COLO668 (cell line): Measurements from ENCODE around the gene NDUFS7.

Experiments used
- DNase-seq: peaks from one replicate; lab custom pipeline; 2025; ENCODE audit not compliant: unreplicated experiment; lab: John Stamatoyannopoulos, UW

NDUFS7 gene

DNA sequence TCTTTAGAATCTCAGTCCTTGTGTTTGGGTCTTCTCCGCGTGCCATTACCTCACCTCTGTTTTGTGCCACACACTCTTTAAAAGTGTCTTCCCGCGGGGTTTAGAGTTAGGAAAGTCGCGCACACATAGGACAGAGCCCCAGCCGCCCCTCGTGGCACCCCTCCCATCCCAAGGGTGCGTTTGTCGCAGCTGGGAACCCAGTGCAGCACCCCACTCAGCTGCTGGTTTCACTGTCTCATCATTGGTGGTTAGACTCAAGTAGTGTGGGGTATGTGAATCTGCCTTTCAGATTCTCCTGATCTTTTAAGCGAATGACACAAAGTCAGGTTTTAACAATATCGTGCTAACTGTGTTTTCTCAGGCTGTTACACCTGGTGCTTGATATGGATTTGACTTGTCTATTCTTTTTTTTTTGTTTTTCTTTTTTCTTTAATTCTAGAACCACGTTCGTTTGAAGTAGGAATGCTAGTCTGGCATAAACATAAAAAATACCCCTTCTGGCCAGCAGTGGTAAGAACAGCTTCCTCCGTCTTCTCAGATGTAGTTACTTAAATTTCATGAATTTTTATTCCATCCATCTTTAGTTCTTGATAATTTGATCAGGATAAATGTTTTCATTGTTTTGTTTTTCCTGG, 19.5 kb upstream of the NDUFS7 start:
- DNase-seq: no peak

DNA sequence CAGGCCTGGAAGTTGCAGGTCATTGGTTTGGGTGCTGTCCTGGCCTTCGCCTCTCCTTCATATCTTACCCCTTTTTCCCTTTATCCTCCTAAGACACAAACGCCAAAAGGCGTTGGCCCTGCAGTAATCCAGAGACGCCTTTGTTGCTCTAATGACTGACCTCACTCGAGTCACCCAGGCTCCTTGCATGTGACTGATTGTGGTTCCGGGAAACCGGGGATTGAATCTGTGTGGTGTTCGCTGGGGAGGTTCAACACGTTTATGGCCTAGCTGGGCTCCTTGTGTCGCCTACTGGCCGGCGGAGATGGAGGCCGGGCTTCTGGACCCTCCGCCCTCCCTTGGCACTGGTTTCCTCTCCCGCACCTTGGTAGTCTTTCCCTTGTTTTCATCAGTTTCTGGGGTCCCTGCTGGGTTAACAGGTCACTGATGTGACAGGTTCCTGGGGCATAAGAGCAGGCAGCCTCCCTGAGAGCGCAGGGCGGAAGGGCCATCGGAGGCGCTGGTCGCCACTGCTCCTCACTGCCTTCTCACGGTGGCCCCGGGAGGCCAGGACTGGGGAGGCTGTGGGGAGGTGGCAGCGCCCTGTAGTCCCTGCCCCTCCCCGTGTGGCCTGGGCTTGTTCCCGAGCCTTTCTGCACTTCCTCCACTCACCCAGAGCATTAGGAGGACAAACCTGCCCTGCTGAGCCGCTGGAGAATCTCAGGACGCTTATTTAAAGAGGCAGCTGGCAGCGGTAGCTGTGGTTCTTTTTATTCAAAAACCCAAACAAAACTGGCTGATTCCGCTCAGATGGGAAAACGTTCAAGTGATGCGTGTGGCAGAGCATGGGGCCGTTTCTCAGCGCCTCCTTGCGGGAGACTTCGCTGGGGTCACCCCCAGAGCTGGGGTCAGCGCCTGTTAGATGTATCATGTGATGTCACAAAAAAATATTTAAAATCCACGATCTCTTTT, 18.1 kb upstream of the NDUFS7 start:
- no peak for DNase-seq

DNA sequence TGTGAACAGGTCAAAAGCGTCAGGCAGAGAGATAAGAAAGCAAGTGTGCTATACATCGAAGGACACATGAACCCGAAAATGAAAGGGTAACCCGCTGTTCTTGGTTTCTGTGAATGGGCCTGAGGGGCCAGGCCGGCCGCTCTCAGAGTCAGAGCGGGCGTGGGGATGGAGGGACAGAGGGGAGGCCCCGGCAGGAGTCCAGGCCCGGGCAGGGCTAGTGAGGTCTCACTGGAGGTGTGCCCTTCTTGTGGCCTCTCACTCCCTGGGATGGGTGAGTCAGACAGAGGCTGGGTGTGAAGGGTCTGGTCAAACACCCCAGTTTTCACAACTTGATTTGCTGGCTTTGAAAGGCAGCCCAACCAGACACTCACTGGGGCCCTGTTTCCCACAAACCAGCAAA, 17.4 kb upstream of the NDUFS7 start:
- DNase-seq: no peak

DNA sequence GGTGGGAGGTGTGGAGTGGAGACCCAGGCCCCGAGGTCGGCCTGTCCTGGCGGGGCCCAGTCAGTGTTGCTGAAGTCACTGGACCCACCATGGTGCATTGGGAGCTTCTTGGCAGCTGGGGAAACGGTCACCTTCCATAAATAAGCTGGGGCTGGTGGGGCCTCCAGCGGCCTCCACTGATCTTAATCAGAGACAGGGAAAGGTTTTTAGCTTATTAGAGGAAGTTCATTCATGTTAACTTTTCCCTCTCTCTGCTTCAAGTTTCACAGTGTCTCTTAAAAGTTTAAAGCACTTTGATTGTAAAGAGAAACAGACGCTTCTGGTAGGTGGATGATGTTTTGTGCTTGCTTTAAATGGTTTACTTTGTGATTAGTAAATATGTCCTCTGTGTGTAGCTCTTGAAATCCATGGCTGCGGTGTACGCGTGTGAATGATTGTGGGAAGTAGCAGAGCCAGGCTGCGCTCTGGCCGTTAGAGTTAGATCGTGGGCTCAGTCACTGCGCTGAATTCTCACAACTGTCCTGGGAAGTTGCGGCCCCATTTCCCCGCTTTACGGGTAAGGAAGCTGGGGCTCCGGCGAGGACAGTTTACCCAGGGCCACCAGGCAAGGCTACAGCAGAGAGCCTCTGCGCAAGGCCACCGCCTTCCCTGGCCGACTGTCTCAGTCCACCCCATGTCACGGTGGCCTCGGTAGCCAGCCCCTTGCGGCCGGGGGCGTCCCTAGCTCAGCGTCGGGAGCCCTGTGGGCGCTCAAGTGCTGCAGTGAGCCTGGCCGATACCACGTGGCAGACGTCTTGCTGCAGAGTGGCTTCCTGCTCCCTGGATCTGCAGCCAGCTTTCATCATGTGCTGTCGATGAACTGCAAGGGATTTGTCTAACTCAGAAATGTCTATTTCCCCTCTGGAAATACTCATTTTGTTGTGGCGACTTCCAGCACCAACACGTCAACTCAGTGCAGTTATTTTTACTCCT, 16.5 kb upstream of the NDUFS7 start:
- DNase-seq: no peak

DNA sequence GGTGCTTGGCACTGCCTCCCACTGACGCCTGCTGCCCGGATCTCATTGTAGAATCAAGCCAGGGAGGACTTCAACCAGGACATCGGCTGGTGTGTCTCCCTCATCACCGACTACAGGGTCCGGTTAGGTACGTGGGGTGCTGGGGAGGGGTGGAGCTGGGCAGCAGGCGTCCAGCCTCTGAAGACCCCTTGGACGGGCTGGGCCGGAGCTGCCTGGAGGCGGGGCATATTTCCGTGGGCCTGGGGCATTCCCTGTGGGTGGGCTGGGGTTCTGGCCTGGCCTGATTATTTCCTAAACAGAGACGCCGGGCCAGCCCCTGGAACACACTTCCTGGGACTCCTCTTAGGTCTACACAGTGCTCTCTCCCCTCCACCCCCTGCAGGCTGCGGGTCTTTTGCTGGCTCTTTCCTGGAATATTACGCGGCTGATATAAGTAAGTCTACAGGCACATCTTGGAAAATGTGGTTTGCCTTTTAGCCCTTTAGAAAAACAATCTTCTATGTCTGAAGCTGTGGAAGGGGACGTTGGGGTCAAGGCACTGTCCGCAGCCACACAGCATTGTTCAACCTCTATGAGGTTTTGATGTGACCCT, 14.4 kb upstream of the NDUFS7 start:
- DNase-seq: no peak

DNA sequence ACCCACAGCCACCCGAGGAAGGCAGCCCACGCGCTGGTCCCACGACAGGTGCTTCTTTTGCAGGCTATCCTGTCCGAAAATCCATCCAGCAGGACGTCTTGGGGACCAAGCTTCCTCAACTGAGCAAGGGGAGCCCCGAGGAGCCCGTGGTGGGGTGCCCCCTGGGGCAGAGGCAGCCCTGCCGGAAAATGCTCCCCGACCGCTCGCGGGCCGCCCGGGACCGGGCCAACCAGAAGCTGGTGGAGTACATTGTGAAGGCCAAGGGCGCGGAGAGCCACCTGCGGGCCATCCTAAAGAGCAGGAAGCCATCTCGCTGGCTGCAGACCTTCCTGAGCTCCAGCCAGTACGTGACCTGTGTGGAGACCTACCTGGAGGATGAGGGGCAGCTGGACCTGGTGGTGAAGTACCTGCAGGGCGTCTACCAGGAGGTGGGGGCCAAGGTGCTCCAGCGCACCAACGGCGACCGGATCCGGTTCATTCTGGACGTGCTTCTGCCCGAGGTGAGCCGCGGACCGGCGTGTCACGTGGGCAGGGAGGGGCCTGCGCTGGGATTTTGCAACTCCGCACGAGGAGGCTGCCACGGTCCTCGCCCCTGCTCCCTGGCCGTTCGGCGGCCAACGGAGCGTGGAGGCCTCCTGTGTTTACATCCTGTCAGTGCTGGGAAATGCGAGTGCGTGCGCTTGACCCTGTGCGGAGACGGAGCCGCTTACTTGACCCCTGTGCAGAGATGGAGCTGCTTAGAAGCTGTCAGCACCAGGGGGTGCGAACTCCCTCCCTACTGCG, 12.9 kb upstream of the NDUFS7 start:
- DNase-seq: peak; percentile 88

DNA sequence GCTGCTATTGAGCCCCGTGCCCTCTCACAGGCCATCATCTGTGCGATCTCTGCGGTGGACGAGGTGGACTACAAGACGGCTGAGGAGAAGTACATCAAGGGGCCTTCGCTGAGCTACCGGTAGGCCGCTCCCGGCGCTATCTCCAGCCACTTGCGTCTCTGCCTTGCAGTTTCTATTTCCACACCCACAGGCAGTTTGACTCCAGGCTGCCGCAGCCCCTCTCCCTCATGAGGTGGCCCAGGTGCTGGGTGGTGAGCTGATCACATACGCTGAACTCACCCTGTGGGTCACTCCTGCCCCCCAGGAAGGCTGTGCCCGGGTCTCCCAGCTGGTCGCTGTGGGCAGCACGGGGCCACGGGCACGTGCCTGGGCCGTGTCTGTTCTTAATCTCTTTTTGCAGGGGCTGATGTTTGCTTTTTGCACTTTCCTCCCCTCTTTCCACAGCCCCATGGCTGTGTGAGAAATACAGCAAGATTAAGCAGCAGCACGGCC, 10.6 kb upstream of the NDUFS7 start:
- DNase-seq: no peak

DNA sequence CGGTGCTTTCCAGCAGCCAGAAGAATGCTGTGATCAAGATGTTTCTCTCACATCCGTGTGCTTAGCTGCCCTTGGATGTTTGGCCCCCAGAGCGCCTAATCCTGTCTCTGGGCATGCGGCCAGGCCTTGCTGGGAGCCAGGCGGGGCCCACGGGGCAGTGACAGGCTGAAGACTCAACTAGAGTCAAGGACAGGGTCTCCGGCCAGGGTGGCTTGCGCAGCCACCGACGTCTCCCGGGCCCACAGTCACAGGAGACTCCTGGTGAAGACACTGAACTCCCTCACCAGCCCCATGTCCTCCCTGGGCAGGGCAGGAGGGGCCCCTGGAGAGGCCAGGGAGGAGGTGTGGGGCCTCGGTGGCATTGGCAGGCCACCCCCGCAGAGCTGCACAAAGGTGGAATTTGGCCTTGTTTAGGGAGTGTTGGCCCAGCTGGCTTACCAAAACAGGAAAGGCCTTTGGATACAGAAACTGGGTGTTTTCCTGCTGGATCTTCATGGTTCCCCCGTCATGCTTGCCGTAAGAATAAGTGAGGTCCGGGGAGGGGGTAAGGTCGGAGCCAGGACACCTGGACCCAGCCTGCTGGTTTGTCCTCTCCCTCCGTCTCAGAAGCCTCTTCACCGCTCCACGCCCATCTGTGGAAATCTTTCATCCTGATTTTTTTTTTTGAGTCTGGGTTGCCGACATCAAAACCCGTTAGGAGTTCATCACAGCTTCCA, 10.0 kb upstream of the NDUFS7 start:
- DNase-seq: no peak

DNA sequence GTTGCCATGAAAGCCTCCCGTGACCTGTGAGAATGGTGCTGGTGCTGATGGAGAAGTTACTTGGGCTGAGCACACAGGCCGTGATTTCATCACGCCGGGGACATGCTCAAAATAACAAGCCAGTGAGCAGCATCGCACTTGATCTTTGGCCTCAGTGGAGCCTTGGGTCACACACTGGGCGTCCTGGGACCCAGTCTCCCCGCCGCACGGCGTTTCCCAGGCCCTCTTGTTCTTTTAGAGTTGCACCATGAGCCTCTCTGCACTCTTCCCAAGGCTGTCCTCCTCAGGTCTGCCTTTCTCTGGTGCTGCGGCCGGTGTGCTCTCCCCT, 9.5 kb upstream of the NDUFS7 start:
- DNase-seq: no peak

DNA sequence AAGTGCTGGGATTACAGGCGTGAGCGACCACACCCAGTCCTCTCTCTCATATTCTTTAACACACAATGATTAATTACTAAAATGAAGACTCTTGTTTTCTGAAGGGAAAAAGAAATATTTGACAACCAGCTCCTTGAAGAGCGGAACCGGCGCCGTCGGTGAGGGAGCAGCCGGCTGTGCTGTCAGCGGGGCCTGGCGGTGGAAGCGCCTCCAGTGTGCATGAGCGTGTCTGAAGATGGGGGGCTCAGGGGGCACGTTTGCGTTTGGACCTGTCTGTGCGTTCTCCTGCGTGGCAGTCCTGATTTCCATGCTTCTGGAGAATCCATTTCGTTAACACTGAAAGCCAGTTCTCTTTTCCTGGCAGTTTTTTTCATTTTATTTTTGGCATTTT, 7.3 kb upstream of the NDUFS7 start:
- no peak for DNase-seq

DNA sequence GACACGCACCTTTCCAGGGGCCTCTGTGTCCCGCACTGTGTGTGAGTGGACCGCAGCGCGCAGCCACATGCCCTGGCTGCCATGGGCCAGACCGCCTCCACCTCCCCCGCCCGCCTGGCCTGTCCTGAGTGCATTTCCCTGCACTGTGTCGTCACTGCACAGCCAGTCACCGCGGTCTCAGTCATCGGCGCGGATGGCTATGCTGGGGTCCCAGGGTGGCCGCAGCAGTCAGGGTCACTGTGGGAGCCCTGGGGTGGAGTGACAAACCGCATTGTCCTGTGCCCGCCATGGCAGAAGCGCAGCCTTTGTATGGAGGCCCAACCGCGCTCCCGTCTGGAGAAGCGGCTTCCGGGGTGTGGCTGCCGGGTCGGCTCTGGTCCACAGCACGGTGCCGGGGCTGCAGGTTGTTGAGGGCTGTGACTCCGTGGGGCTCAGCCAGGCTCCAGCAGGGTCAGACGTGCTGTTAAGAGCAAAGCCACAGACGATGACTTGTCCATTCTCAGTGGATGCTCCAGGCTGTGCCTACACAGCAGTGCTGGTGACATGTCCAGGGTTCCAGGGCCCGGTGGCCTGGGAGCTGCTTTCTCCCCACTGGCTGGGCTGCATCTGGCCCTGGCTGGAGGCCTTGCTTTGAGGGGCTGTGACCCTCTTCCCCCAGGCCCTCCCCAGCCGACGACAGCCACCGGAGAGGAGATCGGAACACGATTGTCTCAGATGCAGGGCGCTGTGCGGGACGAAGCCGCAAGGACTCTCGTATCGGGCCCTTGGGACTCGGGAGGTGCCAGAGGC, 6.3 kb upstream of the NDUFS7 start:
- DNase-seq: no peak

DNA sequence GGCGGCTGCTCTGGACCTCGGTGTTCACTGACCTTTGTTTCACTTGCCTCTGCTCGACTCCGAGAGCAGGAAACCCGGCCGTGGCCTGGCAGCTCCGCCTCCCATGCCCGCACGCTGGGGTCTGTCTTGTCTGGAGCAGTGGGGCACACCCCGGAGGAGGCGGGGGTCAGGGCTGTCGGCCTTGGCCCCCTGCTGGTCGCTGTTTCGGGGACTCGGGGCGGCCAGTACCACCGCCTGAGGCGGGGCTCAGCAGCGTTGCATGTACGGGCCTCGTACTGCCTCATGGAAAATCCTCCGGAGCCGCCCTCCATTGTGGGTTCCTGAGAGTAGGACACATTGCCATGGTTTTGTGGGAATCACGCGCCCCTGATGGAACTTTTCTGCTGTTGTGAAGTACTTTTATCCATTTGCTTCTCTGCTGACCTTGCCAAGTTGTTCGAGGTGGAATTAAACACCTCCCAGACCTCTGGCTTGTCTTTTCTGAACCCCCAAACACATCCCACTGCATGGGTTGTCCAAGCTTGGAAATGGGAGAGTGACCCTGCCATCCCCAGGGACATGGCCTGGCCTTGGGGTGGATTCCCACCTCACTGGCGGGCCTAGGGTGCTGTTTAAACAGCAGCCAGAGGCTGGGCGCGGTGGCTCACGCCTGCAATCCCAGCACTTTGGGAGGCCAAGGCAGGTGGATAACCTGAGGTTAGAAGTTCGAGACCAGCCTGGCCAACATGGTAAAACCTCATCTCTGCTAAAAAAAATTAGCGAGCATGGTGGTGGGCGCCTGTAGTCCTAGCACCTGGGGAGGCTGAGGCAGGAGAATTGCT, 5.5 kb upstream of the NDUFS7 start:
- no peak for DNase-seq

DNA sequence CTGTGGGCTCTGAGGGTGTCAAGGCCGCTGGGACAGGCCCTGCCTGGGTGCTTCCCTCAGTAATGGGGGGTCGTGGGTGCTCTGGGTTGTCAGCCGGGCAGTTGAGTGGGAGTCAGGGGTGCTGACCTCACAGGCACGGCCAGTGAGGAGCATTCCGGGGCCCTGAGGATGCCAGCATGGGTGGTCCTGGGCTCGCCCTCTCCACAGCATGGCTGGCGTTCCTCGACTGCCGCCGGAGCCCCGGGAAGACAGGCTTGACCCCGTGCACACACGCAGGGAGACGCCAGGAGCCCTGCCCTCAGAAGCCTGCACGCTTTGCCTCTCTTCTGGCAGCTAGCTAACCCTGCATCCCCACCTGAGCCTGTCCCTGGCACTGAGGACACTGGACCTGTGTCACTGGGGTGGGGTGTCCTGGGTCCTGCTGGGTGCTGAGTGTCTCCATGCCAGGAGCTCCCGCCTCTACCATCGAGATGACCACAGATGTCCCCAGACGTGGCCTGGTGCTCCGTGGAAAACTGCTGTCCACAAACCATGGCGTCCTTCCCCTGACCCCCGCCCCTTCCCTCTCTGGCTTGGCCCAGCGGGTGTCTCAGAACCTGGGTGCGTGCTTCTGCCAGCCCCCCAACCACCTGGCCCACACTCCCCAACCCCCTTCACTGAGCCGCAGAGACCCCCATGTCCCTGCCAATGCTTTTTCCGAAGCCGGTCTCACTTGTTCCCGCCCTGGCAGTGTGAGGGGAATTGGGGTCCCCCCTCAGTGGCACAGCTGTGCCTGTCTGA, 4.4 kb upstream of the NDUFS7 start:
- no peak for DNase-seq

DNA sequence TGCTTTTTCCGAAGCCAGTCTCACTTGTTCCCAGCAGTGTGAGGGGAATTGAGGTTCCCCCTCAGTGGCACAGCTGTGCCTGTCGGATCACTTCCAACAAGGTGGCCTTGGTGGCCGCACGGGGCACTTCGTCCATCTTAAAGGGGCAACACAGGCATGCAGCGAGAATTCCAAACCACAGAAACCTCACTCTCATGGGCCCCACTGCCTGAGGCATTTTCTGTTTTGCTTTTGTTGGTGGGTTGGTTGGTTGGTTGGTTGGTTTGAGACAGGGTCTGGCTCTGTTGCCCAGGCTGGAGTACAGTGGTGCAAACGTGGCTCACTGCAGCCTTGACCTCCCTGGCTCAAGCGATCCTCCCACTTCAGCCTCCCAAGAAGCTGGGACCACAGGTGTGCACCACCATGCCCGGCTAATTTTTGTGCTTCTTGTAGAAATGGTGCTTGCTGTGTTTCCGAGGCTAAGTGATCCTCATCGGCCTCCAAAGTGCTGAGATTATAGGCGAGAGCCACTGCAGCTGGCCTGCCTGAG, 3.7 kb upstream of the NDUFS7 start:
- no peak for DNase-seq

DNA sequence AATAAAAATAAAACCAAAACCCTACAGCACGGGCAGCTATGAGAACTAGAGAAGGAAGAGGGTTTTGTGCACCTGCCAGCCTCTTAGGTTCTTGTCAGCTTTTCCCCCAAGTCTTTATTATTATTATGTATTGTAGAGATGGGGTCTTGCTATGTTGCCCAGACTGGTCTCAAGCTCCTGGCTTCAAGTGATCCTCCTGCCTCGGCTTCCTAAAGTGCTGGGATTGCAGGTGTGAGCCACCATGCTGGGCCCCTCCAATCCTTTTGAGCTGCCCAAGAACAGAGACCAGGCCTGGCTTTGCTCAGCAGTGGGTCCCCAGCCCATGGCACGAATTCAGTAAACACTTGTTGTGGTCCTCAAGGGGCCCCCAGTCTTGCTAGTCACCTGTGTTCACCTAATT, 1.5 kb upstream of the NDUFS7 start:
- no peak for DNase-seq

DNA sequence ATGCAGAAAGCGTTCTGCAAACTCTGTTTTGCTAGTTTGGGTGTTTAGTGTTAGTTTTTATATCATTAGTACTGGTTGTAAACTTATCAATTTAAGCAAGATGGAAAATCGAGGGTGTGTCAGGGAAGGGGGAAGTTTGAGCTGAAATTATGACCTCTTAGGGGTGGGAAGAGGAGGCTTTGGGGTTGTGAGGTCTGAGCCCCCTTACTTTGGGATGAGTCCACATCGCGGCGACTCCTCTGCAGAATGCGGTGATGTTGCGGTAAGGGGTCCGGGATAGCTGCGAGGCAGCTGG, 743 bp upstream of the NDUFS7 start:
- no peak for DNase-seq

DNA sequence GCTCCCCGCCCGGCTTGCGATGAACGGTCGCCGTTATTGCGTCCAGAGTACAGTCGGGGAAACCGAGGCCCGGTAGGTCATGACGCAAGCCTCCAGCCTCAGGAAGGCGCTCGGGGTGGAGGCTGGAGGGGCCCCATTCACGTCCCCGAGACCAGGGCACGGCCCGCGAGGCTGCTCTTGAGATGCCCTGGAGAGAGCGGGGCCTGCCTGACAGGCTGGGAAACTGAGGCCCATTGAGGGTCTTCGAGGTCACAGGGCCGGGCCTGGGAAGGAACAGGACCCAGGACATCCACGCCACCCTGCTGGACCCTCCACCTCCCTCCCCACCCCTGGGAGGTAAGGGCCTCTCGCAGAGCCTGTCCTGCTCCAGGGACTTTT, 367 bp downstream of the NDUFS7 start:
- no peak for DNase-seq
